Kidney glomerular epithelial cell (primary cell): ENCODE data around the gene SREBF1.

Experiments
- DNase-seq: peaks from one replicate; lab custom pipeline; 2025; lab: John Stamatoyannopoulos, UW

SREBF1 gene

DNA sequence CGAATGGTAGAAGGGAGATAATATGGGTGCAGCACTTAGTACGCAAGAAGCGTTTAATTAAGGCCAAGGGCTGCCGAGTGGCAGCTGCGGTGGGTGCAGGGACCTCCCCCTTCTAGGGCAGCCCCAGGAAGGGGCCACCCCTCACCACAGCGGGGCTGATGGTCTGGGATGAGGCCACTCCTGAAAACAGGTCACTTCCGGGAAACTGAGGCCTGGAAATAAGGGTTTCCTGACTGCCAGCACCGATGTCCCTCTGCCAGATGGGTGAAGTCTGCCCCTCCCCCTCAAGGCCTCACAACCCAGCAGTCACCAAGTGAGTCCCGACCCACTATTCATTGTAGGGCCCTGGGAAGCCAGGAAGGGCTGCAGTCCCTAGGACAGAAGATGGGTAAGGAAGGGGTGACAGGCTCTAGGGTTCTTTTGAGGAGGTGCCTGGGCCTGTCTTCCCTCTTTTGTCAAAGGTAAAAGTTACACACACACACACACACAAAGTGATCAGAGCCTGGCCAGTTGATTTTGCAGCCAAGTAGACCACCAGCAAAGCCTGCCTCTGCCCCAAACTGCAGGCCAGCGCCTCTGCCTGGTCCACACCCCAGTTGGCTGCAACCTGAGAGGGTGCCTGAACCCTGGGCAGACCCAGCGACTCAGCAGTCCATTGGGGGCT lies 12.5 kb downstream of the SREBF1 start:
- DNase-seq = no peak

DNA sequence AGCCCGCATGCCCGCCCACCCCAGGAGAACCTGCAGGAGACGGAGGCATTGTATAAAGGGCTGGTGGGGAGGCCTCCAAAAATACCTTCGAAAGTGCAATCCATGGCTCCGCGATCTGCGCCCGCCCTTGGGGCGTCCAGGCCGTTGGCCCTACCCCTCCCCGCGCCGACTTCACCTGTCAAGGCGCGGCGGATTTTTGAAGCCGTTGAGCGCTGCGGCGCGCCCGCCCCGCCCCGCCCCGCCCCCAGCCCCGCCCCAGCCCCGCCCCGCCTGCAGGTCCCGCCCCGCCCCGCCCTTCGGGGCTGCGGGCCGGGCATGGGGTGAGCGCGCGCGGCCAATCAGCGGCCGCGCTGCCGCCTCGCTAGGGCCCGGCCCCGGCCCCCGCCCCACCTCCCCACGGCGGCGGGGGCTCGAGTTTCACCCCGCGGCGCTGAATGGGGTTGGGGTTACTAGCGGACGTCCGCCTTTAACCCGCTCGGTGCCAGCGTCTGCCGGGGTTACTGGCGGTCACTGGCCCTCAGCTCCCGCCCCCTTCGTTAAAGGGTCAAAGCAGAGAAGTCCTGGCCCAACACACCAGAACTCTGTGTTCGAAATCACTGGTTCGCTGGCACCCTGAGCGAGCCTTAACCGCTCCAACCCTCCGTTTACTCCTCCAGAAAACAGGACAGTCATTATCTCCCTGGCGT lies 13.2 kb downstream of the SREBF1 start:
- no peak for DNase-seq

GRCh38 chr17:17822616-17823015 lies 14.2 kb downstream of the SREBF1 start:
- no peak for DNase-seq

DNA sequence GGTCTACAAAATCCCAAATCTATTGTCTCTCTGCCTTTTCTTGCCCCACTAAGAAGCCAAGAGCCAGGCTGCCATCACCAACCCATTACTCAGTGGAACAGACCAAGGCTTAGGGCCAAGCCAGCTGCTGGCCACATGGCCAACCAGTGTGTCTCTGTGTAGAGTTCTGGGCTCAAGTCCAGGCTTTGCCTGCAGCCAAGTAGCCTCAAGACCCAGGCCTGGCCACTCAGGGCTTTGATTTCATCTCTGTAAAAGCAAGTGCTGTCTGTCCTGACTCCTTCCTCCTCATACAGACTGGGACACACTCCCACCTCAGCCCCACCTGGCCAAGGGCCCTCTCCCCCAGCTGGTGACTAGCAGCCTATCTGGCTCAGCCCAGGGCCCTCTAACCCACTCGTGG lies 14.6 kb downstream of the SREBF1 start:
- no peak for DNase-seq

DNA sequence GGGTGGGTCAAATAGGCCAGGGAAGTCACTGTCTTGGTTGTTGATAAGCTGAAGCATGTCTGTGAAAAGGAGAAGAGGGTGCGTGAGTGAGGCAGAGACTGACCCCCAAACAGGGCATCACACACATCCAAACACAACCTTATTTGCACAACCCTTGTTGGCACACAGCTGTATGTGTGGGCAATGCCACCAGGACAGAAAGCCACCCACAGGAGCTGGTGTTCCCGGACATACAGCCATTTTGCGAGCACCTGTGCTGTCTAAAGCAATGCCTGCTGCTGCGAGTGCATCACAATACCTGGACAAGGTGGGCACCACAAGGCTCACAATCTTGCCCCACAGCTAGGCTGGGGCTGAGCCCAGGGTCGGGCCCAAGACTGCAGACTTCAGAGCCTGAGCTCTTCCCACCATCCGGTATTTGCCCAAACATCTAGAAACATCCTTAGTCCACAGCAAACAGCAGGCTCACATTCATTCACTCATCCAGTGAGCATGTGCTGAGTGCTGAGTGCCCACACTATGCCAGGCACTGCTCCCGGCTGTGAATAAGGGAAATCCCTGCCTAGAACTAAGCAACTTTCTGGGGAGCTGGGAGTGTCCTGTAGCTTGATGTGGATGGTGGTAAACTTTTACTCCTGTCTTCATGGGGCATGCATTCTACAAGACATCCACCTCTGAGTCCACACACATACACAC lies 16.2 kb downstream of the SREBF1 start:
- DNase-seq = no peak

GRCh38 chr17:17820046-17820445 lies 16.7 kb downstream of the SREBF1 start:
- DNase-seq = no peak

- DNase-seq = peak; percentile 51
Measured at GRCh38 chr17:17819561-17819995, 17.2 kb downstream of the SREBF1 start.

DNA sequence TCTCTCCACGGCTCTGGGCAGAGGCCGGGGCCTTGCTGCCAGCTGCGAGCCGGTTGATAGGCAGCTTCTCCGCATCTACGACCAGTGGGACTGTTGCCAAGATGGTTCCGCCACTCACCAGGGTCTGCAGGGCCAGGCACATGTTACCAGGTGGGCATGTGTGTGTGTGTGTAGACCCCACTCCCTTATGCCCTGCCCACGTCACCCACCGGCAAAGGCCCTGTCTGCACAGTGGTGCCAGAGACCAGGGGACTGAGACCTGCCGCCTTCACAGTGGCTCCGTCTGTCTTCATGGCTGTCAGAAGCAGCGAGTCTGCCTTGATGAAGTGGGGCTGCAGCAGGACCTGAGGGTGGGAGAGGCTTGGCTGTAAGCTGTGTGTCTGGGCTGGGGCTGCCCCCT lies 17.7 kb downstream of the SREBF1 start:
- no peak for DNase-seq

- no peak for DNase-seq
Measured at GRCh38 chr17:17818088-17818526, 18.7 kb downstream of the SREBF1 start.

- DNase-seq = no peak
Measured at GRCh38 chr17:17817552-17817947, 19.2 kb downstream of the SREBF1 start.

DNA sequence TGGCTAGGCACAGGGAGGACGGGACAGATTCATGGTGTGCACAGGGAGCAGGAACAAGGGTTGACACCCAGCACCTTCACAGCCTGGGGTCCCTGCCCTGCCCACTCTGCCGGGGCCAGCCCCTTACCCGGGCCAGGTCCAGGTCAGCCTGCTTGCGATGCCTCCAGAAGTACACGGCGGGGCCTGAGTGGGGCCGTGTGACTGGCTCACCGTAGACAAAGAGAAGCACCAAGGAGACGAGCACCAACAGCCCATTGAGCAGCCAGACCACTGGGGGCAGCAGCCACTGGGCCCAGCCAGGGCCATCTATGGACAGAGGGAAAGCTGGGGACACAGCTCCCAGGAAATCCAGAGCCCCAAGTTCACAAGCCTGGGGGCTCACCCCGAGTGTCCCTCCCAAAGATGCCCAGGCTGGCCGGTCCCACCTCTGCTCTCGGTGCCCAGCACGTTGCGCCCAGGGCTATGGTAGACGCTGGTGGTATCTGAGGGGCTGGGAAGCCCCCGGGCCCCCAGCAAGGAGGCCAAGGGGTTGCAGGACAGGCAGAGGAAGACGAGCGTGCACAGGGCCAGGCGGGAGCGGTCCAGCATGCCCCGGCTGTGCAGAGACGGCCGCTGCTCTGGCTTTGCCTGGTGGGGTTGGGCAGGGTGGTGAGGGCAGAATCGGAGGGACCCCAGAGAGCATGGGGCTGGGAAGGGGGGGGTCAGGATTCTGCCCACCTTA lies 19.8 kb downstream of the SREBF1 start:
- no peak for DNase-seq

- DNase-seq = no peak
Measured at GRCh38 chr17:17816240-17816814, 20.5 kb downstream of the SREBF1 start.

DNA sequence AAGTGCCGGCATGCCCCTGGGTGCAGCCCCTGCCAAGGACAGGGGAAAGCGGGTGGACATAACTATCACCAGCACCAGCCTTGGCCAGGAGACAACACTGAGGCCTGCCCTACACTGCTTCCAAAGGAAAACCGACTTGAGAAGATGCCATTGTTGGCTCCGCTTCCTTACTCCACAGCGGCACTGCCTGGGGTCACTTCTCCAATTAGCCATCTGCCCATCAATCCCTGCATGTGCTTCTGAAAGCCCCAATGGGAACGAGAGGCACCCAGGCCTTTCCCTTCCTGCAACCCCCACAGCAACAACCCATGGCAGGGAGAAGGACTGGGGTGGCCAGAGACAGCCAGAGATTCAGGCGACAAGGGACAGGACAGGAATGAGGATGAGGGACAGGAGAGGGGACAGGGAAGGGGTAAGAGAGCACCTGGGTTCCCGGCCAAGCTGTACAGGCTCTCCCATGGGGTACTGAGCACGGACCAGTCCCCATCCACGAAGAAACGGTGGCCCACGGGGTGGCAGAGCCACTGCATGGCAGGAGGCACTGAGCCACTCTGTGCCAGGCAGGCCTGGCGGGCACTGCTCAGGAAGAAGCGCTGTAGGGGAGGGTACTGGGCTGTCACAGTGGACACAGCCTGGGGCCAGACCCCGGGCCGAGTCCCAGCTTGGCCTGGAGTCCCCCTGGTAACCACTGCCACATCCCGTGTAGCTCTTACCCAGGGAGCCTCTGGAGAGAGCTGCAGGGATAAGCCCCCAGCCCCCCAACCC lies 21.2 kb downstream of the SREBF1 start:
- no peak for DNase-seq

DNA sequence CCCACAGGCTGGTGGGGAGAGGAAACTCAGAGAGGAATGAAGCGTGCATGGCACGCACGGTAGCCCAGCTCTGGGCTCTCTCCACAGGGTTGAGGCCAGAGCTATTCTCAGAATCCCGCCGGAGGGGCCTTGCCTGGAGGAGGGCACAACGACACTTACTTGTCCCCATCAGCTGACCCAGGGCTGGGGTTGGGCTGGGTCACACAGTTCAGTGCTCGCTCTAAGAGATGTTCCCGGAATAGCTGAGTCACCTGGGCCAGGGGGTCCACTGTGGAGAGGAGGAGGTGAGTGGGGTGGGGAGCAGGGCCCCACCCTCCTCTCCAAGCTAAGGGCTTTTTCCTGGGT lies 21.8 kb downstream of the SREBF1 start:
- DNase-seq = no peak

DNA sequence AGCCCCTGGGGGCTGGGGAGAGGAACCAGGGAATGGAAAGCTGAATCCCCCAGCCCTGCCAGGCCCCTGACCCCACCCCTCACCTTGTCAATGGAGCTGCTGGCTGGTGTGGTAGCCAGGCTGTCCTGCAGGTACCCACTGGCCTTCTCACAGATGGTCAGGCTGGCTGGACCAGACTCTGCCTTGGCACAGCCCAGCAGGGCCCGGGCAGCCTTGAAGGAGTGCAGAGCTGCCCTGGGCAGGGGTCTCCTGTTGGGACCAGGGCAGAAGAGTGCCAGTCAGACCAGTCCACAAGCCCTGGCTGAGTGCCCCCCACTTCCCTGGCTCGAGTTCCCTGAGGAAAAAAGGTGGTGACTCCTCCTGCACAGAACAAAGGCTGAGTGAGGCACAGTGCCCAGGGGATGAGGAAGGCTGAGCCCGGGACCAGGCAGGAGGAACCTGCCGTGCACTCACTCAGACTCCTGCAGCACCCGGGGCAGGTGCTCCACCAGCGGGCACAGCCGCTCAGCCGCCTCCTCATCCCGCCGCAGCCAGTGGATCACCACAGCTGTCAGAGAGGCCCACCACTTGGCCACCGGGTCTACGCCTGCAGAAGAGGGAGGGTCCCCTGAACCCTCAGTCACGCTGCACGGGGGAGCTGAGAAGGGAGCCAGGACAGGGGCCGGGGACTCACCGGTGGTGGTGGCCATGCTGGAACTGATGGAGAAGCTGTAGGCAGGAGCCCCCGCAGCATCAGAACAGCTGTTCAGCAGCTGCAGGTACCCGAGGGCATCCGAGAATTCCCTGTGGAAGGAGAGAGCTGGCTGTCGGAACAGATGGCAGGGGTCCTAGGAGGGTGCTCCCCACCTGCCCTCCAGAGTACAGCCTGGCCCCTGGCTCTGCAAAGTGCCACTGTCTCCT lies 22.4 kb downstream of the SREBF1 start:
- DNase-seq = no peak

DNA sequence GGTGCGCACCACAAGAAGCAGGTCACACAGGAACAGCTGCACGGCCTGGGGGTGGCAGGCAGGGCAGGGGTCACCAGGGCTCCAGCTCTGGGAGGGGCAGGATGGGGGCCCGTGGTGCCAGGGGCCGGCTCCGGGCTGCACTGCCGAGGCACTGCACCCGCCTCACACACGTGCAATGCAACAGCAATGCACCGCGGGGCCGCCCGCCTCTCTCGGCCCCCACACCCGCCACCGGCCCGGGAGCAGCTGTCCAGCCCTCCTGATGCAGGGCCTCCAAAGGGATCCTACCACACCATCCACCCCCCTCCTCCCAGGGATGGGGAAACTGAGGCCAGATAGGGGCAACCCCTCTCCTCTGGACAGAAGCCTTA lies 23.1 kb downstream of the SREBF1 start:
- no peak for DNase-seq

- no peak for DNase-seq
Measured at GRCh38 chr17:17813055-17813724, 23.6 kb downstream of the SREBF1 start.

DNA sequence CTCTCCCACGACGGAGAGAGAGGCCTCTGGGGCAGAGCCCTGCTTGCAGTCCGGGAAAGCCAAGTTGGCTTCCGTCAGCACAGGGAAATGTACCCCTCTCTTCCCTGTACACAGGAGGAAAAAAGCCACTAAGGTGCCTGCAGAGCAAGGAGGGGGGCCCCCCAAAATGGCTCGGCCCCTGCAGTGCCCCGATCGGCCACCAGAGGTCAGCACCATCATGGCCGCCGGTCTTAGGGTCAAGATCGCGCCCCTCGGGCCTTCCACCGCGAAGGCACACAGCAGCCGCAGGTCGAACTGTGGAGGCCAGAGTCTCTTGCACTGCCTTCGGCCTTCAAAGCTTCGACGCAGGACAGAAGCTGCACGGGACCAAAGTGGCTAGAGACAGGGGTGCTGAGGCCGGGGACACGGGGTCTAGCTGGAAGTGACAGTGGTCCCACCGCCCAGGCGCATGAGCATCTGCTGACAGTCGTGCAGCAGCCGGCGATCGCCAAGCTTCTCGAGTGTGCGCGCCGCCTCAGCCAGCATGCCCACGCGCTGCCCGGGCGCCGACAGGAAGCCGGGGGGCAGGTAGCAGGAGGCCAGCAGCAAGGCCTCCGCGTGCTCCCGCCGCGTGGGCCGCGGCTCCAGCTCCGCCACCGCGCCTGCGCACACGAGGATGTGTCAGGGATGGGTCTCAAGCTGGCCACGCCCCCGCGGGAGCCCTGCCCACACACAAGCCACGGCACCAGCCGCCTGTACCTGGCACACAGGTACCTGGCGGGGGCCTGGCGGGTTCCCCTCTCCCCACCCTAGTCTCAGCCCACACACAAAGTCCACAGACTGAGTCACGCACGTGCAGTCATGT lies 24.4 kb downstream of the SREBF1 start:
- DNase-seq = no peak
